Sigmoid colon (tissue), 7 donors: ENCODE data around the gene ASB4. TPM values are rescaled to one million over a fixed set of nuclear protein-coding genes. Genes with fewer than 3 reads are reported as not detected.

Experiments
- DNase-seq: peaks from one replicate; pipeline ENCODE4 v3.0.0-alpha.2; 2019
- H3K27ac ChIP-seq, 4 donors: fragments of 200-600 bp; sonication (generic); one replicate each; pipeline ENCODE4 v1.5.1; 2016 to 2019; ENCODE audit warnings: mild to moderate bottlenecking in 1 of 4
- H3K27me3 ChIP-seq, 3 donors: fragments of 200-600 bp; sonication (generic); one replicate each; pipeline ENCODE4 v1.5.1; 2019; ENCODE audit warnings: mild to moderate bottlenecking in 1 of 3
- H3K36me3 ChIP-seq, 4 donors: fragments of 200-600 bp; sonication (generic); one replicate each; pipeline ENCODE4 v1.5.1; 2016 to 2019
- H3K4me1 ChIP-seq, 4 donors: fragments of 200-600 bp; sonication (generic); one replicate each; pipeline ENCODE4 v1.5.1; 2017 to 2019
- H3K4me3 ChIP-seq, 4 donors: fragments of 200-600 bp; sonication (generic); one replicate each; pipeline ENCODE4 v1.5.1; 2017 to 2019; ENCODE audit warnings: mild to moderate bottlenecking in 2 of 4, moderate library complexity in 1 of 4
- H3K9me3 ChIP-seq, 4 donors: fragments of 200-600 bp in 3 of 4; sonication (generic) in 3 of 4; one replicate each; pipeline versions ENCODE4 v1.5.1 to v1.6.1; 2013 to 2019
- EP300 ChIP-seq, 4 donors: sonication (generic); formaldehyde crosslinking; IDR thresholded peaks; one replicate each; pipeline ENCODE4 v1.6.1; 2017; ENCODE audit warnings: antibody characterized with exemption in 4 of 4
- POLR2A ChIP-seq, 2 donors: fragments of 450-650 bp; IDR thresholded peaks; one replicate each; pipeline ENCODE4 v1.6.1; 2016; ENCODE audit warnings: antibody characterized with exemption in 2 of 2, mild to moderate bottlenecking in 2 of 2, moderate library complexity in 2 of 2
- POLR2AphosphoS5 ChIP-seq, 4 donors: sonication (generic); formaldehyde crosslinking; IDR thresholded peaks; one replicate each; pipeline ENCODE4 v1.6.1; 2017; ENCODE audit warnings: antibody characterized with exemption in 4 of 4
- WGBS, 2 donors: extraction: QIAGEN DNeasy Blood & Tissue Kit; methylation state at CpG; one replicate each; pipeline ENCODE4 v1.1.7; 2013; 5-methylcytosine and 5-hydroxymethylcytosine counted together
- intact Hi-C: fragments of 100-400 bp; cut with DNase I; formaldehyde crosslinking; loops from one replicate; pipeline ENCODE4 v1.15.1; 2023
- polyA plus RNA-seq, 3 donors: library from polyadenylated mRNA; stranded (reverse); fragments of 200-250 nt; gene quantifications; one replicate each; pipeline ENCODE4 v1.2.3, GENCODE V29; 2013
- total RNA-seq, 4 donors: library from RNA; depleted of rRNA; stranded (reverse); fragments of >200 nt; gene quantifications; one replicate each; pipeline ENCODE4 v1.1.0, GENCODE V29; 2016
- TF ChIP-seq, protein P1 (sequence below), 4 experiments: fragments of 450-650 bp in 3 of 4; fragments of 200-600 bp in 1 of 4; IDR thresholded peaks; one replicate each; pipeline ENCODE4 v1.5.1; 2016 to 2019; ENCODE audit warnings: antibody characterized with exemption in 4 of 4, mild to moderate bottlenecking in 3 of 4, moderate library complexity in 2 of 4
- donor health status: healthy with polysubstance abuse.
- donor health status: Bipolar disorder and iron deficiency.
- donor health status: healthy.

The ASB4 gene
- total and polyA plus RNA-seq, 7 donors = 0.19 TPM; not detected in 6

GRCh38 chr7:95537468-95537867 is 51.7 kb downstream of the ASB4 start:
- no peaks in the 10 kb centered on the region for H3K9me3 ChIP-seq
- intact Hi-C loops = no loop called here
- WGBS, 2 donors = 95 to 96% methylated on average over 2 of the region's 2 CpGs
- DNase-seq = no peak
- TF ChIP-seq, protein P1, sequence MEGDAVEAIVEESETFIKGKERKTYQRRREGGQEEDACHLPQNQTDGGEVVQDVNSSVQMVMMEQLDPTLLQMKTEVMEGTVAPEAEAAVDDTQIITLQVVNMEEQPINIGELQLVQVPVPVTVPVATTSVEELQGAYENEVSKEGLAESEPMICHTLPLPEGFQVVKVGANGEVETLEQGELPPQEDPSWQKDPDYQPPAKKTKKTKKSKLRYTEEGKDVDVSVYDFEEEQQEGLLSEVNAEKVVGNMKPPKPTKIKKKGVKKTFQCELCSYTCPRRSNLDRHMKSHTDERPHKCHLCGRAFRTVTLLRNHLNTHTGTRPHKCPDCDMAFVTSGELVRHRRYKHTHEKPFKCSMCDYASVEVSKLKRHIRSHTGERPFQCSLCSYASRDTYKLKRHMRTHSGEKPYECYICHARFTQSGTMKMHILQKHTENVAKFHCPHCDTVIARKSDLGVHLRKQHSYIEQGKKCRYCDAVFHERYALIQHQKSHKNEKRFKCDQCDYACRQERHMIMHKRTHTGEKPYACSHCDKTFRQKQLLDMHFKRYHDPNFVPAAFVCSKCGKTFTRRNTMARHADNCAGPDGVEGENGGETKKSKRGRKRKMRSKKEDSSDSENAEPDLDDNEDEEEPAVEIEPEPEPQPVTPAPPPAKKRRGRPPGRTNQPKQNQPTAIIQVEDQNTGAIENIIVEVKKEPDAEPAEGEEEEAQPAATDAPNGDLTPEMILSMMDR (IDR thresholded peaks at IDR 0.05) = no peak
- TF ChIP-seq POLR2A (IDR thresholded peaks at IDR 0.05) = no peak
- no peak for TF ChIP-seq EP300 (IDR thresholded peaks at IDR 0.05)
- TF ChIP-seq POLR2AphosphoS5 (IDR thresholded peaks at IDR 0.05) = no peak
- no peaks in the 10 kb centered on the region for H3K27me3 ChIP-seq
- no peak overlapping the region for H3K4me3 ChIP-seq
- no peaks in the 10 kb centered on the region for H3K36me3 ChIP-seq
- no peaks in the 10 kb centered on the region for H3K4me1 ChIP-seq
- H3K27ac ChIP-seq = no peak overlapping the region

DNA sequence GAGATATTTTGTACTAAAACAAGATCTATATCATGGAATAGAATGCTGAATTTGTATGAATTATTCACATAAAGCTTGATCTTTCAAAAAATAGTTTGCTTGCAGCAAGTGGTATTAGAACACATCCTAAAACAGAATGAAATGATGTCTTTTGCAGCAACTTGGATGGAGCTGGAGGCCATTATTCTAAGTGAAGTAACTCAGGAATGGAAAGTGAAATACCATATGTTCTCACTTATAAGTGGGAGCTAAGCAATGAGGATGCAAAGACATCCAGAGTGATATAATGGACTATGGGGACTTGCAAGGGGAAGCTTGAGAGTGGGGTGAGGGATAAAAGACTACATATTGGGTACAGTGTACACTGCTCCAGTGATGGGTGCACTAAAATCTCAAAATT is 53.7 kb downstream of the ASB4 start:
- DNase-seq = no peak
- Histone ChIP-seq H3K9me3 (no peaks in the 10 kb centered on the region), H3K27ac (no peak overlapping the region), H3K36me3 (no peaks in the 10 kb centered on the region), H3K4me3 (no peak overlapping the region), H3K4me1 (peaks cover 0 to 4% (median 0%) of the 10 kb centered on the region in 4 donors), H3K27me3 (no peaks in the 10 kb centered on the region)
- intact Hi-C loops = no loop called here
- TF ChIP-seq, protein P1 (IDR thresholded peaks at IDR 0.05) = no peak
- TF ChIP-seq EP300 (IDR thresholded peaks at IDR 0.05) (no peak), POLR2AphosphoS5 (IDR thresholded peaks at IDR 0.05) (no peak), POLR2A (IDR thresholded peaks at IDR 0.05) (no peak)

DNA sequence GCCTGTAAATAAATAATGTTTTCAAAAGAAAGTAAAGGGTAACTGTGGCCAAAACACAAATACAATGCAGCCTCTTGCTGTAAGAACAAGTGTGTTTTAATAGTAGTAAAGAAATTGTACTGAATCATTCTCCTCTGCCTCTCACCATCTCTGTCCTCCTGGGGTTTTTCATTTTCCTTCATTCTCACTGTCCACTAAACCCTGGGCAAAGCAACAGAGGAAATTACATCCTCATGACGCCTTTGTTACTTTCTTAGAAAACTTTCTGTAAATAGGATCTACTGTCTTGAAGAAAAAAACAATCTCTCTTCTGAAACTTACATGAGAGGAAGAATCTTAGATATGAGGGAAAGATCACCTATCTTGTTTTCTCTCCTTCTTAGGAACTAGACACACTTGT is 54.6 kb downstream of the ASB4 start:
- 67 to 80% methylated on average over 1 of the region's 1 CpG for WGBS, 2 donors
- H3K27me3 ChIP-seq = no peaks in the 10 kb centered on the region
- H3K27ac ChIP-seq = no peak overlapping the region
- H3K36me3 ChIP-seq = no peaks in the 10 kb centered on the region
- H3K4me3 ChIP-seq = no peak overlapping the region
- H3K9me3 ChIP-seq = no peaks in the 10 kb centered on the region
- TF ChIP-seq POLR2A (IDR thresholded peaks at IDR 0.05) (no peak), EP300 (IDR thresholded peaks at IDR 0.05) (no peak), POLR2AphosphoS5 (IDR thresholded peaks at IDR 0.05) (no peak)
- TF ChIP-seq, protein P1 (IDR thresholded peaks at IDR 0.05) = no peak
- H3K4me1 ChIP-seq = peaks cover 0 to 11% (median 5%) of the 10 kb centered on the region in 4 donors
- intact Hi-C loops = loop anchor here (10.0 kb wide), 1 partner anchor 234 kb away; the partner anchor contains the start of gene DYNC1I1
- no peak for DNase-seq

DNA sequence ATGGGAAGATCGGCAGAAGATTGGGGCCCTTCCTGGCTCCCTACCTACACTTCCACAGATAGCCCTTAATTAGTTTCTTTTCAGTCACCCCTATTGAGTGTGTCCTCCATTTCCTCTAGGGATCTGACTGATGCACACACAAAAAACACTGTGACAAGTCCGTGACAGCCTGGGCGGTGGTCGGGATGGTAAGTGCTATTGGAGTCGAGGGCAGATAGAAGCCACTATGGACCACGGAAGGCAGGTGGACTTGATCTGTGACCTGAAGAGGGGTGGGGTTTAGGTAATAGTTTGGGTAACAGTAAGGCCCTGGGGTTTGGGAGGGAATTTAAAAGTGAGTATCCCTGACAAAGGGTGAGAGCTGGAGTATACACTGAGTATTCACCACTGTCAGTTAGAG is 57.6 kb downstream of the ASB4 start:
- 95% methylated on average over 6 of the region's 6 CpGs for WGBS, 2 donors
- intact Hi-C loops = loop anchor here (10.0 kb wide), 1 partner anchor 231 kb away; the partner anchor contains the start of gene DYNC1I1

More for the DNA sequence above, 57.6 kb downstream of the ASB4 start:
- H3K4me3 ChIP-seq = no peak overlapping the region
- peaks cover 0 to 40% (median 34%) of the 10 kb centered on the region in 4 donors for H3K4me1 ChIP-seq
- no peaks in the 10 kb centered on the region for H3K36me3 ChIP-seq
- no peak for TF ChIP-seq EP300 (IDR thresholded peaks at IDR 0.05)
- TF ChIP-seq, protein P1 (IDR thresholded peaks at IDR 0.05) = no peak
- no peak for TF ChIP-seq POLR2A (IDR thresholded peaks at IDR 0.05)
- TF ChIP-seq POLR2AphosphoS5 (IDR thresholded peaks at IDR 0.05) = no peak
- no peaks in the 10 kb centered on the region for H3K9me3 ChIP-seq
- H3K27me3 ChIP-seq = no peaks in the 10 kb centered on the region
- no peak for DNase-seq
- H3K27ac ChIP-seq = no peak overlapping the region
